ENCODE results near the gene GSC2. TPM values are rescaled to one million over a fixed set of nuclear protein-coding genes. Genes with fewer than 3 reads are reported as not detected.

The GSC2 gene
- polyA plus RNA-seq, 6 donors from 2014 or later: not detected

- Mint-ChIP-seq H3K4me1 (peaks cover 12 to 28% (median 22%) of the 10 kb centered on the region in 3 donors), H3K27ac (peak overlapping the region in 4 of 6 donors; percentile 32 to 99 (median 82)), H3K36me3 (peaks cover 0 to 7% of the 10 kb centered on the region in 2 donors), H3K4me3 (peak overlapping the region; percentile 47 to 100 (median 98)), H3K27me3 (peaks cover 14 to 22% (median 15%) of the 10 kb centered on the region in 3 donors), H3K9me3 (peaks cover 0 to 1% (median 0%) of the 10 kb centered on the region in 7 donors)
- ATAC-seq (ENCODE audit: low read depth in 2 of 2) (no peak), DNase-seq (no peak)
These were observed 6.9 kb downstream of the GSC2 start for GRCh38 chr22:19143212-19143611.

GRCh38 chr22:19142394-19142793 is 7.7 kb downstream of the GSC2 start:
- DNase-seq (no peak), ATAC-seq (ENCODE audit: low read depth in 2 of 2) (no peak)
- Mint-ChIP-seq H3K4me3 (peak overlapping the region in 6 of 8 donors; percentile 32 to 99 (median 54)), H3K36me3 (peaks cover 0 to 7% of the 10 kb centered on the region in 2 donors), H3K27ac (peak overlapping the region in 2 of 6 donors; percentile 19 to 32), H3K9me3 (peaks cover 0 to 1% (median 0%) of the 10 kb centered on the region in 7 donors), H3K27me3 (peaks cover 10 to 14% (median 11%) of the 10 kb centered on the region in 3 donors), H3K4me1 (peaks cover 12 to 28% (median 22%) of the 10 kb centered on the region in 3 donors)

- Mint-ChIP-seq H3K27ac (no peak overlapping the region), H3K27me3 (peaks cover 0 to 3% (median 0%) of the 10 kb centered on the region in 3 donors), H3K4me3 (no peak overlapping the region), H3K4me1 (peaks cover 15 to 27% (median 25%) of the 10 kb centered on the region in 3 donors), H3K9me3 (peaks cover 0 to 1% (median 0%) of the 10 kb centered on the region in 7 donors), H3K36me3 (peaks cover 0 to 24% of the 10 kb centered on the region in 2 donors)
- ATAC-seq (ENCODE audit: low read depth in 2 of 2): no peak
- DNase-seq: no peak
These were observed 10.1 kb downstream of the GSC2 start for GRCh38 chr22:19139974-19140373.

GRCh38 chr22:19139001-19139356 is 11.1 kb downstream of the GSC2 start:
- H3K4me3 Mint-ChIP-seq: peak overlapping the region in 1 of 8 donors; percentile 27
- H3K36me3 Mint-ChIP-seq: peaks cover 0 to 19% of the 10 kb centered on the region in 2 donors
- DNase-seq (no peak), ATAC-seq (ENCODE audit: low read depth in 2 of 2) (no peak)
- no peak overlapping the region for H3K27ac Mint-ChIP-seq
- H3K27me3 Mint-ChIP-seq: no peaks in the 10 kb centered on the region
- peaks cover 0 to 1% (median 0%) of the 10 kb centered on the region in 7 donors for H3K9me3 Mint-ChIP-seq
- peaks cover 6 to 18% (median 16%) of the 10 kb centered on the region in 3 donors for H3K4me1 Mint-ChIP-seq

- Mint-ChIP-seq H3K36me3 (peaks cover 0 to 19% of the 10 kb centered on the region in 2 donors), H3K4me3 (peak overlapping the region in 1 of 8 donors; percentile 27), H3K27me3 (no peaks in the 10 kb centered on the region), H3K27ac (no peak overlapping the region), H3K4me1 (peaks cover 3 to 12% (median 10%) of the 10 kb centered on the region in 3 donors), H3K9me3 (no peaks in the 10 kb centered on the region)
- no peak for DNase-seq
- no peak for ATAC-seq (ENCODE audit: low read depth in 2 of 2)
These were observed 11.7 kb downstream of the GSC2 start for GRCh38 chr22:19138217-19139000.

- Mint-ChIP-seq H3K4me1 (peaks cover 3 to 8% (median 4%) of the 10 kb centered on the region in 3 donors), H3K9me3 (no peaks in the 10 kb centered on the region), H3K4me3 (no peak overlapping the region), H3K27ac (peak overlapping the region in 2 of 6 donors; percentile 49 to 69), H3K36me3 (peaks cover 0 to 19% of the 10 kb centered on the region in 2 donors), H3K27me3 (no peaks in the 10 kb centered on the region)
- ATAC-seq (ENCODE audit: low read depth in 2 of 2): no peak
- no peak for DNase-seq
These were observed 12.5 kb downstream of the GSC2 start for GRCh38 chr22:19137384-19138216.

GRCh38 chr22:19136915-19137314 is 13.2 kb downstream of the GSC2 start:
- DNase-seq (no peak), ATAC-seq (ENCODE audit: low read depth in 2 of 2) (no peak)
- Mint-ChIP-seq H3K27me3 (no peaks in the 10 kb centered on the region), H3K27ac (no peak overlapping the region), H3K4me1 (peaks cover under 1 to 6% (median 3%) of the 10 kb centered on the region in 3 donors), H3K4me3 (no peak overlapping the region), H3K36me3 (peaks cover 0 to 19% of the 10 kb centered on the region in 2 donors), H3K9me3 (no peaks in the 10 kb centered on the region)

- peaks cover 1 to 6% (median 3%) of the 10 kb centered on the region in 3 donors for H3K4me1 Mint-ChIP-seq
- no peak for DNase-seq
- H3K36me3 Mint-ChIP-seq: peaks cover 0 to 19% of the 10 kb centered on the region in 2 donors
- no peaks in the 10 kb centered on the region for H3K9me3 Mint-ChIP-seq
- H3K27ac Mint-ChIP-seq: peak overlapping the region in 1 of 6 donors; percentile 15
- no peaks in the 10 kb centered on the region for H3K27me3 Mint-ChIP-seq
- no peak overlapping the region for H3K4me3 Mint-ChIP-seq
- no peak for ATAC-seq (ENCODE audit: low read depth in 2 of 2)
These were observed 15.2 kb downstream of the GSC2 start for GRCh38 chr22:19134874-19135273.

- no peaks in the 10 kb centered on the region for H3K27me3 Mint-ChIP-seq
- H3K9me3 Mint-ChIP-seq: no peaks in the 10 kb centered on the region
- no peak overlapping the region for H3K4me3 Mint-ChIP-seq
- DNase-seq: no peak
- peak in 1 of 2 donors; percentile 16 for ATAC-seq (ENCODE audit: low read depth in 2 of 2)
- H3K4me1 Mint-ChIP-seq: peaks cover 1 to 6% (median 3%) of the 10 kb centered on the region in 3 donors
- H3K27ac Mint-ChIP-seq: peak overlapping the region in 1 of 6 donors; percentile 19
- H3K36me3 Mint-ChIP-seq: peaks cover 0 to 19% of the 10 kb centered on the region in 2 donors
These were observed 15.8 kb downstream of the GSC2 start for GRCh38 chr22:19134176-19134831.

GRCh38 chr22:19133561-19133960 is 16.5 kb downstream of the GSC2 start:
- no peak for ATAC-seq (ENCODE audit: low read depth in 2 of 2)
- no peak overlapping the region for H3K27ac Mint-ChIP-seq
- H3K4me1 Mint-ChIP-seq: peaks cover 1 to 6% (median 3%) of the 10 kb centered on the region in 3 donors
- no peaks in the 10 kb centered on the region for H3K27me3 Mint-ChIP-seq
- no peak for DNase-seq
- H3K9me3 Mint-ChIP-seq: no peaks in the 10 kb centered on the region
- H3K4me3 Mint-ChIP-seq: no peak overlapping the region
- H3K36me3 Mint-ChIP-seq: peaks cover 0 to 19% of the 10 kb centered on the region in 2 donors

GRCh38 chr22:19132693-19133400 is 17.2 kb downstream of the GSC2 start:
- no peaks in the 10 kb centered on the region for H3K27me3 Mint-ChIP-seq
- no peaks in the 10 kb centered on the region for H3K9me3 Mint-ChIP-seq
- ATAC-seq (ENCODE audit: low read depth in 2 of 2) (no peak), DNase-seq (no peak)
- peaks cover 1 to 6% (median 3%) of the 10 kb centered on the region in 3 donors for H3K4me1 Mint-ChIP-seq
- peaks cover 0 to 19% of the 10 kb centered on the region in 2 donors for H3K36me3 Mint-ChIP-seq
- no peak overlapping the region for H3K4me3 Mint-ChIP-seq
- H3K27ac Mint-ChIP-seq: peak overlapping the region in 1 of 6 donors; percentile 33

- H3K36me3 Mint-ChIP-seq: peaks cover 0 to 19% of the 10 kb centered on the region in 2 donors
- DNase-seq: no peak
- no peak for ATAC-seq (ENCODE audit: low read depth in 2 of 2)
- H3K4me3 Mint-ChIP-seq: no peak overlapping the region
- H3K27ac Mint-ChIP-seq: no peak overlapping the region
- peaks cover 1 to 6% (median 3%) of the 10 kb centered on the region in 3 donors for H3K4me1 Mint-ChIP-seq
- no peaks in the 10 kb centered on the region for H3K9me3 Mint-ChIP-seq
- H3K27me3 Mint-ChIP-seq: no peaks in the 10 kb centered on the region
These were observed 17.9 kb downstream of the GSC2 start for GRCh38 chr22:19132153-19132552.
